Glutamatergic neuron (in vitro differentiated cells): ENCODE results near the gene SLC35F6. TPM values are rescaled to one million over a fixed set of nuclear protein-coding genes. Genes with fewer than 3 reads are reported as not detected.

Experiments
- DNase-seq: peaks from one replicate; pipeline ENCODE4 v3.0.0; 2022
- H3K27ac Mint-ChIP-seq: one replicate; pipeline ENCODE4 v1.8.0; 2020; ENCODE audit warnings: mild to moderate bottlenecking, mixed read lengths, inconsistent platforms; ENCODE audit not compliant: unreplicated experiment
- H3K27me3 Mint-ChIP-seq: one replicate; pipeline ENCODE4 v1.8.0; 2020; ENCODE audit warnings: mild to moderate bottlenecking, moderate library complexity, mixed read lengths, inconsistent platforms; ENCODE audit not compliant: unreplicated experiment
- H3K36me3 Mint-ChIP-seq: one replicate; pipeline ENCODE4 v1.8.0; 2020; ENCODE audit warnings: mild to moderate bottlenecking, mixed read lengths, inconsistent platforms; ENCODE audit not compliant: unreplicated experiment
- H3K4me1 Mint-ChIP-seq: one replicate; pipeline ENCODE4 v1.8.0; 2020; ENCODE audit warnings: mild to moderate bottlenecking, low read depth, mixed read lengths, inconsistent platforms; ENCODE audit not compliant: unreplicated experiment
- H3K4me3 Mint-ChIP-seq: one replicate; pipeline ENCODE4 v1.8.0; 2020; ENCODE audit warnings: mild to moderate bottlenecking, mixed read lengths, inconsistent platforms; ENCODE audit not compliant: unreplicated experiment
- H3K9me3 Mint-ChIP-seq: one replicate; pipeline ENCODE4 v1.8.0; 2020; ENCODE audit warnings: mild to moderate bottlenecking, moderate library complexity, mixed read lengths, inconsistent platforms; ENCODE audit not compliant: unreplicated experiment
- total RNA-seq: library from RNA; stranded (reverse); fragmentation: NEBNext Ultra II Directional; extraction: Animal tissue kit (Norgen Biotek cat#: 25700); gene quantifications from one replicate; pipeline ENCODE4 v1.2.1, GENCODE V29; 2021; ENCODE audit not compliant: unreplicated experiment
- TF ChIP-seq, protein P1 (sequence below): fragments of 200-600 bp; sonication (generic); IDR thresholded peaks from one replicate; pipeline ENCODE4 v1.5.0; 2021; ENCODE audit not compliant: partially characterized antibody, unreplicated experiment

SLC35F6 gene
- total RNA-seq, 1 donor from 2014 or later: 28.8 TPM

DNA sequence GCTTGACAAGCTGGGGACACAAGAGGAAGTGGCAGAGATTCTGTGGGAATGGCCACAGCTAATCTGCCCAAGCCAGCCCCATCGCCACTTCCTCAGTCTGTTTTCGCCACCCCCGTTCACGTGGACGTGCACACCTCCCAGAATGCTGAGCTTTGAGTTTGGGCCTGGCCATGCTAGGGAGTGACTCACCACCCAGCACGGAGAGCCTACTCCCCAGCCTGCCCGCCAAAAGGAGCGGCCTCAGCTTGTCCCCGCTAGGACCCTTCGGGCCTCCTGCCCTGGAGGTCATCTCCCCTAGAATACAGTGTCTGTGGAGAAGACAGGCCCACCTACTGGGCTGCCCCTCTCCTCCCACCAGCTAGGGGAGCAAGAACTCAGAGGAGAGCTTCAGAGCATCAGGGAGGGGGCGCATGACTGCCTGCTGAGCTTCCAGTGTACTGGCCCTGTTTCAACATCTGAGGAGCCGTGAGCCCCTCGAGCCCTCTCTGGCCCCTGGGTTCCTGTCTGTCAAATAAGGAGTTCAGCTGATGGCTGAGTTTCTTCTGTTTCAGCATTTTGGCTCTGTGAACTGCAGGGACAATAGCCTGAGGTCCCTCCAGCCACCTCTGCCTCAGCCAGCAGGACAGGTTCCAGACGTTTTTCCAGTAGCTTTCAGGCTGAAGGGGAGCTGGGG is 5.1 kb downstream of the SLC35F6 start:
- no peaks in the 10 kb centered on the region for H3K9me3 Mint-ChIP-seq
- no peak overlapping the region for H3K27ac Mint-ChIP-seq
- no peak for DNase-seq
- TF ChIP-seq, protein P1, sequence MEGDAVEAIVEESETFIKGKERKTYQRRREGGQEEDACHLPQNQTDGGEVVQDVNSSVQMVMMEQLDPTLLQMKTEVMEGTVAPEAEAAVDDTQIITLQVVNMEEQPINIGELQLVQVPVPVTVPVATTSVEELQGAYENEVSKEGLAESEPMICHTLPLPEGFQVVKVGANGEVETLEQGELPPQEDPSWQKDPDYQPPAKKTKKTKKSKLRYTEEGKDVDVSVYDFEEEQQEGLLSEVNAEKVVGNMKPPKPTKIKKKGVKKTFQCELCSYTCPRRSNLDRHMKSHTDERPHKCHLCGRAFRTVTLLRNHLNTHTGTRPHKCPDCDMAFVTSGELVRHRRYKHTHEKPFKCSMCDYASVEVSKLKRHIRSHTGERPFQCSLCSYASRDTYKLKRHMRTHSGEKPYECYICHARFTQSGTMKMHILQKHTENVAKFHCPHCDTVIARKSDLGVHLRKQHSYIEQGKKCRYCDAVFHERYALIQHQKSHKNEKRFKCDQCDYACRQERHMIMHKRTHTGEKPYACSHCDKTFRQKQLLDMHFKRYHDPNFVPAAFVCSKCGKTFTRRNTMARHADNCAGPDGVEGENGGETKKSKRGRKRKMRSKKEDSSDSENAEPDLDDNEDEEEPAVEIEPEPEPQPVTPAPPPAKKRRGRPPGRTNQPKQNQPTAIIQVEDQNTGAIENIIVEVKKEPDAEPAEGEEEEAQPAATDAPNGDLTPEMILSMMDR: no peak
- H3K4me3 Mint-ChIP-seq: no peak overlapping the region
- H3K27me3 Mint-ChIP-seq: peaks cover 8% of the 10 kb centered on the region
- no peaks in the 10 kb centered on the region for H3K36me3 Mint-ChIP-seq
- peaks cover 22% of the 10 kb centered on the region for H3K4me1 Mint-ChIP-seq

DNA sequence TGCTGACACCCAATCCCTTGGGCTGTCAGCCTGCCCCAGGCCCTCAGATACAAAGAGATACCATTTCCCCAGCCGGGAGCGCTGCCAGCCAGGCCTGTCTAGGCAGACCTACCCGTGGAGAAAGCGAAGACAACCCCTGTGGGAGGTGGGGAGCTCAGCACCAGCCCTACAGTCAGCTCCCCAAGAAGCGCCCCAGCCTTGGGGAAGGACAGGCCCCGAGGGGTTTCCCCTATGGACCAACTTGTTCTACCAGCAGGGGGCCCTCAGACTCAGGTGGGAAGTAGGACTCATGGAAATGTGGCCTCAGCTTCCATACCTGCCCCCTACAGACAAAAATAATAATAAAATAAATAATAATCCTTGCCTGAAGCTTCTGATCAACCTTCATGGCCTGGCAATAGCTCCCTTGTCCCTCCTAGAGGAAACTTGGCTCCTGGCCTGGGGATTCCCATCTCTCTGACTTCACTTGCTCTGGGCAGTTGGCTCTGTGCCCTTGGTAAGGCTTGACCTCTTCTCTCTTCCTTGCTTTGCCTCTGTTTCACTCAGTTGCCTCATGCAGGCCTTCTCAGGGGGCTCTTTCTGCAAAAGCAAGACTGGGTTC is 7.0 kb downstream of the SLC35F6 start:
- TF ChIP-seq, protein P1: peak; percentile 34
- no peak for DNase-seq
- Mint-ChIP-seq H3K27ac (no peak overlapping the region), H3K27me3 (peaks cover 5% of the 10 kb centered on the region), H3K4me3 (no peak overlapping the region), H3K9me3 (no peaks in the 10 kb centered on the region), H3K4me1 (peaks cover 12% of the 10 kb centered on the region), H3K36me3 (no peaks in the 10 kb centered on the region)

DNA sequence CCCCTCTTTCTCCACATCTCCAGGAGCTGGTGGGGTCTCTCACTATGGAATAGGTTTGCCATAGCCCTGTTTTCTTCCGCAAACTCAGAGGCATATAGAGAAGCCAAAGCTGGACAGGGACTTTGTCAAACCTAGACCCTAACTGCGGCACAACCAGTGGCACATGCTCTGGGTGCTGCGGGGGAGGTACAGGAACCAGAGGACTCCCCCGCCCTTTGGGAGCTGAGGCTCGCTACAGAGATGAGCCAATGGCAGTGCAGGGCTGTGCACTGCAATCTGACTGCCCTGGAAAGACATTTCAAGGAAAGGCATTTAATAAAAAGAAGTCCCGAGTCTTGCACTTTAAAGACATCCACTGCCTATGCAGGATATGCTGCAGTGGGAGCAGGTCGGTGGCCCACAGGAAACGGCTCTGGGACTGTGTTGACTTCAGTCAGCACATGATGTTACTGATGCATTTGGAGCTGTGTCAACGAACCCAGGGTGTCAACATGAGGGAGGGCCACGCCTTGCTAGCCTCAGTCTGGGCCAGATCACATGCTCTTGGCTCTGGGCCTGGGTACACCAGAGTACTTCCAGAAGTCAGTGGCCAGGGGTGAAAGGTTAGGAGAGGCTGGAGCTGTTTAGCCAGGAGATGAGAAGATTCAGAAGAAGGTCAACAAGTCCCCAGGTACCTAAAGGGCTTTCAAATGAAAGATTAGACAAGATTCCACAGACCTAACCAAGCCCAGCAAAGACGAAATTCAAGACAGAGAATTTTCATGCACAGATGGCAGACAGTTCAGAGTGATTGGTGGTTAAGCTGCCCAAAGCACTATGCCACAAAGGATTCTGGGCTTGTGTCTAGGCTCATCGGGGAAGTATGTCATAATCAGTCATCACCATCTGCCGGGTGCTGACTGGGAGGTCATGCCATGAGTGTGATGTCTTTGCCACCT is 8.2 kb downstream of the SLC35F6 start:
- H3K9me3 Mint-ChIP-seq: peaks cover 1% of the 10 kb centered on the region
- TF ChIP-seq, protein P1: no peak
- no peak for DNase-seq
- no peak overlapping the region for H3K4me3 Mint-ChIP-seq
- H3K27ac Mint-ChIP-seq: peak overlapping the region; percentile 4
- H3K4me1 Mint-ChIP-seq: peaks cover 12% of the 10 kb centered on the region
- H3K27me3 Mint-ChIP-seq: peaks cover 5% of the 10 kb centered on the region
- H3K36me3 Mint-ChIP-seq: no peaks in the 10 kb centered on the region

DNA sequence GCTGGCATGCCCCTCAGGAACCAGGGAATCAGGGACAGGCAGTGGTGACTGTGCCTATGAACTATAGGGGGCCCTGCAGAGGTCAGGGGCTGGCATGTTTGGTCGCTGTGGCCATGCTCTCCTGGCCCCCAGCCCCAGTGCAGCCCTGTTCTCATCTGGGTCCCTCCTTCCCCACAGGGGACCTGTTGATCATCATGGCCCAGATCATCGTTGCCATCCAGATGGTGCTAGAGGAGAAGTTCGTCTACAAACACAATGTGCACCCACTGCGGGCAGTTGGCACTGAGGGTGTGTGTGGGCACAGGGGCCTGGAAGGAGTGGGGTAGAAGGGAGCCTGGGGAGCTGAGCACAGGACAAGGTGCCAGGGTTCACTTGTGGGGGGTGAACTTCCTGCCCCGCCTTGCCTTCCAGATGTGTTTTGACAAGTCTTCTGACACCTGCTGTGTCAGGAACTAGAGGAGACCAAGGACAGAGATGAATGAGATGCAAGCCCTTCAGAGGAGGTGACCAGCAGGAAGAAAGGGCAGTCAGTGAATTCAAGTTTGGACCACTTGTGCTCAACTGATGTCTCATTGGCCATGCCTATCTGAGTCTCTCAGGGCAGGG is 12.2 kb downstream of the SLC35F6 start:
- TF ChIP-seq, protein P1: no peak
- Mint-ChIP-seq H3K9me3 (peaks cover 1% of the 10 kb centered on the region), H3K27me3 (peaks cover 4% of the 10 kb centered on the region), H3K4me1 (peaks cover 12% of the 10 kb centered on the region), H3K27ac (no peak overlapping the region), H3K36me3 (no peaks in the 10 kb centered on the region), H3K4me3 (no peak overlapping the region)
- no peak for DNase-seq
